Measurements from ENCODE around the gene HOXC10.

The HOXC10 gene

DNA sequence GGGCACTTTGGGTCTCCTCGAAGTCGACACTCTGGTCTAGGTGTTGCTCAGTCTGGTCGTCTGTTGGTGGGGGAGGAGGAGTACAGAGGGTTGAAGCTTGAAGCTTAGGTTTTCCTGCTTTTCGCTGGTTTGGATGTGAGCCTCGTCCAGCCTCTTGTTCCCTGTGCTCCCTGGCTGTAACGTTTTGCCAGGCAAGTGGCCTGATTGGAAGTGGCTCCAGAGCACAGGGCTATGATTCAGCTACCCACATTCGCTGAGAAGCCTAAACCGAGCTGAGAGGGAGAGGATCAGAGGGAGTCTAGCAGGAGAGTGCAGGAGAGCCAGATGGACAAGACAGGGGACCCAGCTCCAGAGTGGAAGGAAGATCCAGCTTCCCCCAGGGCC lies 6.1 kb downstream of the HOXC10 start:
- no peak for DNase-seq (ENCODE audit: low read depth)

DNA sequence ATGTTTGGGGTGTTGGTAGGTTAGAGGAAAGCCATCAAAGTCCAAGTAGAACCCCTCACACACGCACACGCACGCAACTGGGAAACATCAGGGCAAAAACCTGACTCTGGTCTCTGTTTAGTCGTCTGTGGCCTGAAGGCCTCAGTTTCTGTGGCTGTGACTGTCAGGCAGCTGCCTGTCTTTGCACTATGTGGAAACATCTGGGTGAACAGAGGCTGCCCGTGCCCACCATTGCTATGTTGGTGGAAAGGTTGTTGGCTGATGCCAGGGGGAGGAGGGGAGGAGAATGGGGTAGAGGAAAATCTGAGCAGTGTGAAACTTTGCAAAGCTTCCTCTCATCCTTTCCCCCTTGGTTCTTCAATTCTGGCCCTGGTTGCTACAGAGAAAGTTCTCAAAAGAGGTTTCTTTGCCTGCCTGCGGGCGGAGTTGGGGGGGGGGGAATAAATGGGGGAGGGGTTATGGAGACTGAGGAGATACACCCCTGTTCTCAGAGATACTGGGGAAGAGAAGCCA lies 7.5 kb downstream of the HOXC10 start:
- DNase-seq (ENCODE audit: low read depth): no peak

DNA sequence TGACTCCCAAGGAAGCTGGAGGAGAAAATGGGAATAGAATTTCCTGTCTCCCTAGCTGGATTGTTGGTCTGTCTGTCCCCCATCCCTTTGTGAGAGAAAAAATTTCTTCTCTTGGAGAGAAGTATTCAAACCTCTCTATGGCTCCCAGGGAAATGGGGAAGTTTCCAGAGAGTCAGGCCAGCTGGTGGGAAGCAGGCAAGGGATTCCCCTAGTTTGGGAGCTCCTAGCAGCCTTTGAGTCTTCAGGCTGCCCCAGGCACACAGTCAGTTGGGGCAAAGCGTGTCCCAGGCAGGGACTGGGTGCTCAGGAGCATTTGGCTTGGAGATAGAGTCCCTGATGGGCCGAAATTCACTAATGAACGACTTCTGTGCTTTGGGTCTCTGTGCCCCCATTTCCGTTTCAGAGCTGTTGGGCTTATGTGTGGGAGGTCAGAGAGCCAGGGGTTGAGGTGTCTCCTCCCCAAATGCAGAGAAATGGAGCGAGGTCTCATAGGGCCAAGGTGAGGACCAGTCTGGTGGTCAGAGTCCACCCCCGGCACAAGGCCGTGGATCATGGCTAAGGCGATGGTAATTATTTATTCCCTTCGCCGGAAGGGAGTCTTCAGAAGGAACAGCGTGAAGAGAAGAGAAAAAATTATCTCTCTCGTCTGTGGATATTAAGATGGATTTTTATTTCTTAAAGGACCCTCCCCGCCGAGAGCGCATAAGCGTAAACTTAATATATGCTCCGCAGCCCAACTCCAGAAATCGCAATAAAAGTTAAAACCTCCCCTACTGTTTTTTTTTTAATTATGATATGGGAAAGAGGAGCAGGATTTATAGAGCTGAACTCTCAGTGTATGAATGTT lies 8.4 kb downstream of the HOXC10 start:
- DNase-seq (ENCODE audit: low read depth): no peak

DNA sequence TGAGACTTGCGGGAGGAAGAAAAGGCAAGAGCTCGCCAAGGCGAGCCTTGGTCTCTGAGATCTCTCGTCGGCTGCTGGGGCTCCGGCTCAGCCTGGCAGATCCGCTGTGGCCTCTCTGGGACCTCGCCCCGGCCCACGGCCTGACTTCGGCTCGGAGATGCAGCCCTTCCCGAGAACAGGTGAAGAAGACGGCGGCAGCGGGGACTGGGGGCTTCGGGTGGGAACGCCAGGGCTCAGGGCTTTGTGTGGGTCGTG lies 9.0 kb downstream of the HOXC10 start:
- DNase-seq (ENCODE audit: low read depth): no peak

DNA sequence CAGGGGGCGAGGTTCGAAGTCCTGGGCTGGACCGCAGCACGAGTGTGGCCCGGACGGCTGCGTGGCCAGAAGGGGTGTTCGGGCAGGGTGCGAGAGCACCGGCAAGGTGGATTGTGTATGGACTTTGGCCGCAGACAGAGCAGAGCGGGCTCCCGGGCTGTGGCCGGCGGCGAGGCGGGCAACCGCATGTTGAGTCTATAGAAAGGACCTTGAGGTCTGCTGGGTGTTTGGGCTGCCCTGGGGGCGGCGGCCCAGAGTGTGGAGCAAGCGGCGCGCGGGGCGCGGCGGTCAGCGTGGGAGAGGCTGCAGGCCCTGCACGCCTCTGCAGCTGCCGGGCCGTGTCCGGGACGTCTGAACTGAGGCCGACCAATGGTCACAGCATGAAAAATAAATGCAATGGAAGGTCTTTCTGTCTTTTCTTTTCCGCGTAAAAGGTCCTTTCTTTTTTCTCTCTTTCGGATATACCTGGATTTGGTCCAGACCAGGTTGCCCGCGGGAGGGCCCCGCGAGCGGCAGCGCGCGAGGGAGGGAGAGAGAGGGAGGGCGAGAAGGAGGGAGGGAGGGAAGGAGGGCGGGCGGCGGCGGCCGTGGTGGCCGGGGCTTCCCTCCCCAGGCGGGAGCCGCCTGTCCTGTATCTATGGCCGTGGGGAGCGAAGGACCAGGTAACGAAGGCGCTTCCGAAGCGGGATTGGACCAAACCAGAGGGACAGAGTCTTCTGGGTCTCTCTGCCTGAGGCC lies 9.5 kb downstream of the HOXC10 start:
- no peak for DNase-seq (ENCODE audit: low read depth)

DNA sequence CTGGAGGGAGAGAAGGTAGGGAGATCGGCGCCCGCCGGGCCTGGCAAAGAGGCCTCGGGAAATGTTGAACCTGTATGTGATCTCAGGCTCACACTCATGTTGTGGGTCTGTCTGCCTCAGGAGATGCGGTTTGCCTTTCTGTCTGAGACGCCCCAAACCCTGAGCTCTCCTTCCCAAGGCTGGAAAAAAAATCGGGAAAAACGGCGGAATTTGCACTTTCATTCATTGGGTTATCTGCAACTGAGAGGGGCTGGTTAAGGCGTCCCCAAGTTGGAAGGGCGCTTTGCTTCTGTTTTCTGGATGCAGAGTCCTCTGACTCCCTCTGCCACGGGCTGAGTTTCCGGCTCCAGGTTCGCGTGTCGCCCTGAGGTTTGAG lies 10.0 kb downstream of the HOXC10 start:
- no peak for DNase-seq (ENCODE audit: low read depth)

DNA sequence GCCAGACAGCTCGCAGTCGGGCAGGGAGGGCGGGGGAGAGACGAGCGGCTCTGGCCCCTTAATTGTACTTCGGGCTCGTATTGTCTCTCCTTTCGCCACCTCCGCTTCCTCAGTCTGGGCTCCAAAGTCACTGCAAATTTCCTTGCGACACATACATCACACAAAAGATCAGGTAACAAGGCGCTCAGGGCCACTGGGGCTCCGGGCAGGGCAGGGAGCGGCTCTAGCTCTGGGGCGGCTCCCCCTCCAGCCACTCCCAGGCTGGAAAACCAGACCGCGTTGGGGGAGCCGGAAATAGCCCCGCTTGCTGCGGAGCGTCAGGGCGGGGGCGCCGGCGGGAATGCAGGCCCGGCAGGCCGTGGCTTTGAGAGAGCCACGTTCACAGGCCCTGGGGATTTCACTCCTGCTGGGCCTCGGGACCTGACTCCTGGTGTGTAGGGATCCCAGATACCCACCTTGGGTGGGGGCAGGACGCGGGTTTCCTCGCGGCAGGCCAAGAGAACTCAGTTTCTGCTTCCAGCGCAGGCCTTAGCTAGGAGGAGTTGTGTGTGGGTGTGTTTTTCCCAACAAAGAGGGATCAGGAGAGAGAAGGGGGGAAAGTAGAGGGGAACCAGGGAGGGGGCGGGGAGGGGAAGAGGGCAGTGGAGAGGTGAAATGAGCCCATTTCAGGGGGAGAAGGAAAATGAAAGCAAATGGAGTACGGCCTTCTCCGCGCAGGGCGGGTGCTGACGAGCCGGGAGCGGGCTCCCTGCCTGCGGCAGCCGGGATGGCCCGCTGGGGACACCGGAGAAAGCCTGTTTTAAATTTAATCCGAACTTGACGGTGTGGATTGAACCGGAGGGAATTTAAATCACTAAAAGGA lies 10.7 kb downstream of the HOXC10 start:
- DNase-seq (ENCODE audit: low read depth): no peak

DNA sequence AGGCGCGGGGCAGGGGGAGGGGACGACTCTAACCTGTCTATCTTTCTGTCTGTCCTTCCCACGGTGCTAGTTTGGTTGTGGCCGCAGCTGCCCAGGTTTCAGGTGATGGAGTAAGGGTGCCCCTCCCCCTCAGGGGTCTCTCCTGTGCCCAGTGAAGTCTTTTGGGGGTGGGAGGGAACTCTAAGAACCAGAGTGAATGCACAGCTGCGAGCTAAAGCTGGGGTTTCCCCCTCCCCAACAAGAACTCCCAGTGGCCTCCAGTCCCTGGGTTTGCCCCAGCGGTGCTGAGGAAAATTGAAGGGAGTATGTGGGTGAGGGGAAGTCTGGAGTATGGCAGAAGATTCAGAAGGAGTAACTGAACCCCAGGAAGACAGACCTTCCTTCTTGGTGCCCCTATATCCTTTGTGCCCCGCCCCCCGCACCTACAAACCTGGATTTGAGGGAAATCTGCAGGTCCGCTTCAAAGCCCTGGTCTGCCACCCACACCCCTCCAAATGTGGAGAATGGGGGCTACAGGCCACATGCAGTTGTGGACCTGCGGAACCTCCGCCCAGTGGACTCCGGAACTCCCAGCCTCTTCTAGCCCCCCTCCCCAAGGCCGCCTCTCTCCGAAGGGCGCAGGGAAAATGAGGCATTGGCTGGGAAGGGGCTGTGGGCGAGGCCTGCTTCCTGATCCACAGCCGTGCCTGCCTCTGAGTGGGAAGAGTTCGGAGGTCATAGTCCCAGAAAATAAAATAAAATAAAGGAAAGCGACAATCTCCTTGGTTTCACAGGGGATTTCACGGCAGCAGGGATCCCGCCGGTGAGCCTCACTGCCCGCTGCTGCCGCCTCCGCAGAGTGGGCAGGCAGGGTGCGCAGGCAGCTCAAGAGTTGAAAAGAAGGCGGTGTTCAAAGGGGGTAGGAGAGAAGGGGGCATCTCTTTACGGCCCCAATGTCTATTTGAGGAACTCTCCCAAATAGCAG lies 11.6 kb downstream of the HOXC10 start:
- no peak for DNase-seq (ENCODE audit: low read depth)

DNA sequence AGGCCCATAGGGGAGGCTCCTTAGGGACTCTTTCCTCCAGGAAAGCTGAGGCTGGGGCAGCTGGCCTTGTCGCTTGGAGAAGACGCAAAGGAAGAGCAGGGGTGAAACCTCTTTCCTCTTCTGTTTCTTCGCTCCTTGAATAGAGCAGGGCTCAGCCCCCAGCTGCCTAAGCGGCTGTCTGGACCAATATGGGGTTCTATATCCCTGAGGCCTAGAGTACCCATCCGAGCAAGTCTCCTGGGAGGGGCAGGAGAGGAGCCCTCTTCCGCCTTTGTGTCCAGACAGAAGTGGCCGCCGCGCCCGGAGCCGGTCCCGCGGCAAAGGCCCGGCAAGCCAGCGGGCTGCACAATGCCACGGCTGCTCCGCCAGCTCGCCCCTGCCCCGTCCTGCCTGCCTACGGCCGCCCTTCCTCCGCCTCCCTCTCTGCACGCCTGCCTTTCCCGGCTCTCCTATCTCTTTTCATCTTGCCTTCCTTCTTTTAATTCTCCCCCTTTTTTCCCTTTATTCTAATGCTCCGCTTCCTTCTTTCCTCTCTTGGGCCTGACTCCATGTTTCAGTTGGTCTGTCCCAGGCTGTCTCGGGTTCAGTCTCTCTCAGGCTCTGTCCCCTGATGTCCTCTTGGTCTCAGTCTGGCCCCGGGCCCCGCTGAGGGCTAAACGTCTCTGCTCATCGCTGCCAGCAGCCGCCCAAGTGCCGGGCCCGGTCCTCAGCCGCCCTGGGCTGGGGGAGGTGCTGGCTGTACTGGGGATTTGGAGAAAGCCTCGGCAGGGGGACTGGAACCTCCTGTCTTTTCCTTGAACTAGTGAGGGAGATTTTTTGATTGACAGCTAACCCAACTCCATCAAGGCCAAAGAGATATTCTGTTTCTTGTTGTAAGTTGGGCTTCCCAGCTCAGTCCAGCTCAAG lies 12.5 kb downstream of the HOXC10 start:
- no peak for DNase-seq (ENCODE audit: low read depth)

DNA sequence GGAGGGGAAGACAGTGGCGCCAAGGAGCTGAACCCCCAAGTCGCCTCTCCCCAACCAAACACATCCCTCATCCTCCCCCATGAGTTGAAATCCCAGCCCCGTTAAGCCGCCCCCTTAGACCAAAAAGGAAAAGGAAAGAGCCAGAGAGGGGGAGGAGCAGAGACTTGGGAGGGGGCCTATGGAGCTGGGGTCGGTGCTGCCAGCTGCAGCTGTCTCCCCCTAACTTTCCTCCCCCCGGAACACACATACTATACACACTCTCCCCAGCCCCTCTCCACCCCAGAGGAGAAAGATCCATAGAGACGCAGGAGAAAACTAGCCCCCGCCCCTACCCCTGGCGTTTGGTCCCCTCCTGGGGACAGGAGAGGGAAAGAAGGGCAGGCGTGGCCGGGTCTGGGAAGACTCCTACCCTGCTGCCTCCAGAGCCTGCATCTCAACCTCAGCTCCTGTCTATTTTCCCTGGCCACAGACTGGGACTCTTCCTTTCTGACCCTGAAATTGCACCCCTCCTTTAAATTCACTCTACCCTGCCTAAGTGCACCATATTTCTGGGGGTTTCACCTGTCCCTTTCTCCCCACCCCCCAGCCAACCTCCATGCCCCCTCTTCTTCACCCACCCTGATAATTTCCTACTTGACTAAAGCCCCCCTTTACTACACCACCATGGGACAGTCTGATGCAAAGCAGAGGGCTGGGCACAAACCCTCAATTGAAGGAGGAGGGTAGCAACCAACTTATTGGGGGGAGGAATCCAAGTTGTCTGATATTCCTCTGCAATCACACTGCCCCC lies 13.4 kb downstream of the HOXC10 start:
- DNase-seq (ENCODE audit: low read depth): no peak

DNA sequence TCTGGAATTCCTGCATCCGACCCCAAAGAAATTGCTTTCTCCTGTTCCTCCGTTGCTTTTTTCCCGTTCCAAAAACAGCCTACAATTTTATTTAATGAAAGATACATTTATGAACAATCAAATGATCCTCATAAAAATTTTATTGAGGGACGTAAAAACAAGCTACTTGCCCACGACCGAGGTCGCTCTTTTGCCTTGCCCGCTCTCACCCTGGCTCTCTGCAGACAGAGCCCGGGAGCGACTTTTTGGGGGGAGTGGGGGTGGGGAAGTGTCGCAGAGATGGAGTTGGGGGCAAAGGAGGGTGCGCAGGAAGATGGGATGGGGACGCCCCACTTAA lies 13.9 kb downstream of the HOXC10 start:
- DNase-seq (ENCODE audit: low read depth): no peak

DNA sequence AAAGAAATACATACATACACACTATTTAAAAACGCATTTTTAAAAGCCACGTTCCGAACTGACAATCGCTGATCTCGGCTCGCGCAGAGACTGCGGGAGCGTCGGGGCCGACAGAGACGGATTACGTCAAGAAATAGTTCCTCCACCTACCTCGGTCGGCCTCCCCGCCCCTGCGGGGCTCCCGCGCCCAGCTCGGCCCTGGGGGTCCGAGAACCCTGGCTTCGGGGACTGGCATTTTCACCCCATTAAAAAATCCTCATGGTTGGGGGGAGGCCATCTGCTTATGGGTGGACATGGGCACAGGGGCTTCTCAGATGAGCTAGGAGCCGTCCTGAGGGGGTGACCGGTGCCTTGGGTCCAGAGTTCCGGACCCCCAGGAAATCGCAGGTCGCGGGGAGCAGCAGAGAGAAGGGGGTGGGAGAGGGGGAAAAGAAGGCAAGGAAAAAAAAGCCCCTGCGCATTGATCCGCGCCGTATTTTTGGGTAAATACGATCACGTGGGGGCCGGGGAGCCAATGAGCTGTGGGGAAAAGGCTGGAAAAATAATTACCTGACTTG lies 14.7 kb downstream of the HOXC10 start:
- DNase-seq (ENCODE audit: low read depth): no peak

DNA sequence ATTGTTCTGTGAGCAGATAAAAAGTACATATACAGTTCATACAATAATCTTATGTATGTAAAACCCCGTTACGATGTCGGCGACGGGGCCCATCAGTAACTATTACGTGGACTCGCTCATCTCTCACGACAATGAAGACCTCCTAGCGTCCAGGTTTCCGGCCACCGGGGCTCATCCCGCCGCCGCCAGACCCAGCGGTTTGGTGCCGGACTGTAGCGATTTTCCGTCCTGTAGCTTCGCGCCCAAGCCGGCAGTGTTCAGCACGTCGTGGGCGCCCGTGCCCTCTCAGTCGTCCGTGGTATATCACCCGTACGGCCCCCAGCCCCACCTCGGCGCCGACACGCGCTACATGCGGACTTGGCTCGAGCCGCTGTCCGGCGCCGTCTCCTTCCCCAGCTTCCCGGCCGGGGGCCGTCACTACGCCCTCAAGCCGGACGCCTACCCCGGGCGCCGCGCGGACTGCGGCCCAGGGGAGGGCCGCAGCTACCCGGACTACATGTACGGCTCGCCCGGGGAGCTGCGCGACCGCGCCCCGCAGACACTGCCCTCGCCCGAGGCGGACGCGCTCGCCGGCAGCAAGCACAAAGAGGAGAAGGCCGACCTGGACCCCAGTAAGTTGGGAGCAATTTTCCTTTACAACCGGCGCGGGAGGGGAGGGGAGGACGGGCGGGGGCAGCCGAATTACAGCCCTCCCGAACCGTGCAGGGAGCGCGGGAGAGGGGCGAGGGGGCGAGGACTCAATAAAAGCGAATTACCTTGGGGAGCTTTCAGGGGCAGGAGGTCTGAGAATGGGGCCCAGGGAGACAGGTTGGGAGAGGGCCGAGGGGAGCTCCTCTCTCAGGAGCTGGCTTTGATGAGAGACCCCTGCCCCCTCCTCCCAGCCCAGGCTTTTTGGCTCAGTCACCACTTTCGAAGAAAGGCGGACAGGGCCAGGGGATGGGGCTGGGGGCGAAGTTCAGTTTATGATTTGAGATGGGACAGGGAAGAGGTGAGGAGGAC lies 15.5 kb downstream of the HOXC10 start, which contains the start of gene HOXC9:
TSS of gene HOXC9 (plus strand) at position 46 of the 999 bp plus-strand sequence. CDS start at position 74, 28 bp downstream.
- DNase-seq (ENCODE audit: low read depth): no peak

DNA sequence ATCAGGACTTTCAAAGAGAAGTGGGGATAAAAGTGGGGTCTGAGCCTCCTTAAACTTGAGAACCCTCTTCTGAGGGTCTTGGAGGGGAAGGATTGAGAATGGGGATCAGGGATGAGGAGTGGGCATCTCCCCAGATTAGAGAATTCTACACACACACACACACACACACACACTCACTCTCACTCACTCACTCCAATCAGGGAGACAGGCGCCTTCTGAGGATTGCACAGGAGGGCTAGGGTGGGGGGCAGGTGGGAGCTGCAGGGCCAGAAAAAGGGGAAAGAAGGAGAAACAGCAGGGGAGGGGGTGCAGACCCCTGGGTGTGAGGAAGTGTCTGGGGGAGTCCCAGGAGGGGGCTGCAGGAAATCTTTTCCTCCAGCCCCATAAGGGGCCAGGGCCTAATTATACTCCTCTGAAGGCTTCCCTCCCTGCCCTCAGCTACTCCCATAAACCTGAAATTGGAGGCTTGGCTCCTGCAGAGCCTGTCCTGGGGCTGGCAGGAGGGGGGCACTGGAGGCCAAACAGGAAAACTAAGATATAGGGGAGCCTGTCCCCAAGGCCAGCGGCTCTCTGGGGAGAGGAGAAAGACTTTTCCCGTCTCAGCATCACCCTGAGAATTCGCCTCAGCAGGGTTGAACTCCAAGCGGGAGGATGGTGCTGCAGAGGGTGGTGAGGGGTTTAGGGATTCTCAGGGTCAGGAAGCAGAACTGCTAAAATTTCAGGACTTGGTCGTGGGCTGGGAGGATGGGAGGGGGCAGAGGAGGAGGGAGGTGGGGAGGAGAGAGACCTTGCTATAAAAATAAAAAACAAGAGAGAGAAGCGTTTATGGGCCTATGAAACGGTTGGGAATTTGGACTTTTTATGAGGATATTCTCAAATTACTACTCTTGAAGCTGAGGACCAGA lies 16.6 kb downstream of the HOXC10 start:
- DNase-seq (ENCODE audit: low read depth): no peak

DNA sequence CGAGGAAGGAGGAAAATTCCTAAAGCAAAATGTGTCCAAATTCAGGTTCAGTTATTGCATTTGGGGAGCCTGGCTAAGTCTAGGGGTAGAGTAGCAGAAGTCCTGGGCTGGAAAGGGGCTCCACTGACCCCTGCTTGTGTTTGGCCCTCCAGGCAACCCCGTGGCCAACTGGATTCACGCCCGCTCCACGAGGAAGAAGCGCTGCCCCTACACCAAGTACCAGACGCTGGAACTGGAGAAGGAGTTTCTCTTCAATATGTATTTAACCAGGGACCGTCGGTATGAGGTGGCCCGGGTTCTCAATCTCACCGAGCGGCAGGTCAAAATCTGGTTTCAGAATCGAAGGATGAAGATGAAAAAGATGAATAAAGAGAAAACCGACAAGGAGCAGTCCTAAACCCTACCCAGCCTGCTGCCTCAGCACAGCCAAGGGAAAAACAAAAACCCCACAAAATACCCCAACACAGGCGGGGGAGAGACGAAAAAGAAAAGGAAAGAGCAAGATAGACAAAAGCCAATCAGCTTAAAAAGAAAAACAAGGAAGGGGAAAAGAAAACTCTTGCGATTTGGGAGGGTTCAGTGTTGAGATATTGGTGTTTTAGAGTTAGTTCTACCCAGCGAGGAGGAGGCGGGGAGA lies 17.4 kb downstream of the HOXC10 start:
- DNase-seq (ENCODE audit: low read depth): no peak

DNA sequence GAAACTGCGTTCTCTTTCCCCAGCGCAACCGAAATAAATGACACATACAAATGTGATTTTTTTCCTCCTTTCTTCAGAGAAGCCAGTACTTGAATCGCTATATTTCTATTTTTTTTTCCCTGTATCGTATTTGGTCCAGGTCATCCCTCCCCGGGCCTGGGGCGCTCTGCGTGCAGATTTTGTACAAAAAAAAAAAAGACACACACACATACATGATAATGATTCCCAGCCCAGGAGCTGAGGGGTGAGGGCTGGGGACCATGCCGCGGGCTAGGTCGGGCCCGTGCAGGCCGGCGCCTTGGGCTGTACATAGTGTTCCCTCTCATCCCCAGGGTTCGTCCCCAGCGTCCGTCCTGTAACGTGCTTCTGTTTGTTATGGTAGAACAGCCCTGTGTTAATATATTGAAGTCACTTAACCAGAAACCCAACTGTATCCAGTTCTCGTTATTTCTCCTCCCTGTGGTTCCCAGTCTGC lies 18.0 kb downstream of the HOXC10 start:
- no peak for DNase-seq (ENCODE audit: low read depth)
